ENCODE measurements around the gene TSPEAR. TPM values are rescaled to one million over a fixed set of nuclear protein-coding genes. Genes with fewer than 3 reads are reported as not detected.

The TSPEAR gene
- total RNA-seq, 2 donors from 2014 or later = not detected

DNA sequence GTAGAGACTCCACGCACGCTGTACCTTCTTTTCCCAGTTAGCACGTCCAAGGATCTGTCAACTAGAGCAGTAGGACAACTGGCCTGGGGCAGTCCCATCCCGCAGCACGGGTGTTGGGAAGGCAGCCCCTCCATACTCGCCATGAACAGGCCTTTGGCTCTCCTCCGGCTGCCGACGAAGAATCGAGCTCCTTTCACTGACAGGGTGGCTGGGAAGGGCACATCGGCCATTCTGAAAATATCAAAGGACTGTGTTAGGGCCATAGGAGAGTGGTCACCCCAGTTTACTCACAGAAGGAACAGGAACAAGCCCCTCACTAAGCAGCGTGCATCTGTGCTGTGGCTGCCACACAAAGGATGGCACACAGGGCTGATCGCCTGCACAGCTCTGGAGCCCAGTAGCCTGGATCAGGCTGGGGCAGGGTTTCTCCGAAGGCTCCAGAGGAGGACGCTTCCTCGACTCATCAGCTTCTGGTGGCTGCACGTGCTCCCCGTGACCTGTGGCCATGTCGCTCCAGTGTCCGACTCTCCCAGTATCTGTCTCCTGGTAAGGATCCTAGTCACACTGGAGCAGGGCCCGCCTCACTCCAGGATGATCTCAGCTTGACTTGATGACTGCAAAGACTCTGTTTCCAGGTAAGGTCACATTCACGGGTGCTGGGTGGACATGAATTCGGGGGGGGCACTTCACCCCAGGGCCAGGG is 180.3 kb downstream of the TSPEAR start:
- Histone ChIP-seq H3K4me1 (no peaks in the 10 kb centered on the region), H3K36me3 (no peaks in the 10 kb centered on the region), H3K9me3 (no peaks in the 10 kb centered on the region), H3K9ac (ENCODE audit: low read depth in 2 of 2, low read length in 2 of 2) (no peak overlapping the region), H3K27ac (no peak overlapping the region), H3K4me3 (no peak overlapping the region), H3K27me3 (no peaks in the 10 kb centered on the region)
- no peak for DNase-seq
- intact Hi-C loops (cut with DNase I) = no loop called here
- TF ChIP-seq, protein P1, sequence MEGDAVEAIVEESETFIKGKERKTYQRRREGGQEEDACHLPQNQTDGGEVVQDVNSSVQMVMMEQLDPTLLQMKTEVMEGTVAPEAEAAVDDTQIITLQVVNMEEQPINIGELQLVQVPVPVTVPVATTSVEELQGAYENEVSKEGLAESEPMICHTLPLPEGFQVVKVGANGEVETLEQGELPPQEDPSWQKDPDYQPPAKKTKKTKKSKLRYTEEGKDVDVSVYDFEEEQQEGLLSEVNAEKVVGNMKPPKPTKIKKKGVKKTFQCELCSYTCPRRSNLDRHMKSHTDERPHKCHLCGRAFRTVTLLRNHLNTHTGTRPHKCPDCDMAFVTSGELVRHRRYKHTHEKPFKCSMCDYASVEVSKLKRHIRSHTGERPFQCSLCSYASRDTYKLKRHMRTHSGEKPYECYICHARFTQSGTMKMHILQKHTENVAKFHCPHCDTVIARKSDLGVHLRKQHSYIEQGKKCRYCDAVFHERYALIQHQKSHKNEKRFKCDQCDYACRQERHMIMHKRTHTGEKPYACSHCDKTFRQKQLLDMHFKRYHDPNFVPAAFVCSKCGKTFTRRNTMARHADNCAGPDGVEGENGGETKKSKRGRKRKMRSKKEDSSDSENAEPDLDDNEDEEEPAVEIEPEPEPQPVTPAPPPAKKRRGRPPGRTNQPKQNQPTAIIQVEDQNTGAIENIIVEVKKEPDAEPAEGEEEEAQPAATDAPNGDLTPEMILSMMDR (IDR thresholded peaks at IDR 0.05) = no peak

DNA sequence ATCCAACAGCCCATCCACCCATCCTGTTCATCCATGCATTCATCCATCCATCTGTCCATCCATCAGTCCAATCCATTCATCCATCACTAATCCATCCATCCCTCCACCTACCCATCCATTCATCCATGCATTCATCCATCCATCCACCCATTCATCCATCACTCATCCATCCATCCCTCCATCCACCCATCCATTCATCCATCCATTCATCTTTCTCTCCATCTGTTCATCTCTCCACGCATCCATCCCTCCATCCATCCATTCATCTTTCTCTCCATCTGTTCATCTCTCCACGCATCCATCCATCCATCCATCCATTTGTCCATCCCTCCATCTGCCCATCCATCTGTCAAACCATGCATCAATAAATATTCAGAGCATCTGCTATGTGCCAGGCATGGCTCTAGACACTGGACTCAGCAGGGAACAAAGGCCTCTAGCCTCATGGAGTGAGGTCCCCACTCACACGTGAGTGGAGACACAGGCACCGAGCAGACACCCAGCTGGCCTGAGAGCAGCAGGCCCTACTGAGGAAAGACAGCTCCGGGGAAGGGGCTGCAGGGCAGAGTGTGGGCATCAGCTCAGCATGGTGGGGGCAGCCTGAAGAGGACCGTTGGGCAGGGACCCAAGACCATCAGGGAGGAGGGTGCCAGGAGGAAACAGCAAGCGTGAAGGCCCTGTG is 181.0 kb downstream of the TSPEAR start:
- no peak for DNase-seq
- Histone ChIP-seq H3K27ac (no peak overlapping the region), H3K4me1 (no peaks in the 10 kb centered on the region), H3K36me3 (no peaks in the 10 kb centered on the region), H3K9me3 (no peaks in the 10 kb centered on the region), H3K4me3 (no peak overlapping the region), H3K27me3 (no peaks in the 10 kb centered on the region), H3K9ac (ENCODE audit: low read depth in 2 of 2, low read length in 2 of 2) (no peak overlapping the region)
- TF ChIP-seq, protein P1 (IDR thresholded peaks at IDR 0.05) = no peak
- intact Hi-C loops (cut with DNase I) = no loop called here

DNA sequence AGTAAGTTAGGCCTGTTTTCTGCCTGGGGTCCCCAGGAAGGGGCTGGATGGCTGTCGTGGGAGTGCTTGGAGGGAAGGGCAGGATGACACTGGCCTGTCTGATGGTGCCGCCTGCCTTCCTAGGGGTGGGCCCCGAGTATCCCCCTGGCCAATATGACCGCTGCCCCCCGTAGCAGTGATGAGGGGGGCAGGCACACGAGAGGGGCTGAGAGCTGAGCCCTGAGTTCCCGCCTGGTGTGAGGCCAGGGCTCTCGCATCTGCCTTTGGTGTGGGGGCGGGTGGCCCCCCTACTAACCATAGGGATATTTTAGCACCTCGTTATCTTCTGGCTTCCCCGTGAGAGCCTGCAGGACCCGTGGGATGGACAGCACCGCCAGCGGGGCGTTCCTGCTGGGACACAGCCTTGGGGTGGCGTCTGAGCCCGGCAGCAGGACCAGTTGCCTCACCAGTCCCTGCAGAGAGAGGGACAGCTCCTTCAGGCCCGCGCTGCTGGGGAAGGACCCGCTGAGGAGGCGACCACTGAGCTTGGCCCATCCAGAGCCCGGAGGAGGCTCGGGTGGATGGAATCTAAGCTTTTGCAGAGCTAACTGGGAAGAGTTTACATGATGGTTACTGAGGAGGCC is 181.8 kb downstream of the TSPEAR start:
- Histone ChIP-seq H3K9ac (ENCODE audit: low read depth in 2 of 2, low read length in 2 of 2) (no peak overlapping the region), H3K4me3 (no peak overlapping the region), H3K4me1 (no peaks in the 10 kb centered on the region), H3K36me3 (no peaks in the 10 kb centered on the region), H3K27me3 (no peaks in the 10 kb centered on the region), H3K9me3 (no peaks in the 10 kb centered on the region), H3K27ac (no peak overlapping the region)
- no peak for DNase-seq
- TF ChIP-seq, protein P1 (IDR thresholded peaks at IDR 0.05) = no peak
- intact Hi-C loops (cut with DNase I) = no loop called here

DNA sequence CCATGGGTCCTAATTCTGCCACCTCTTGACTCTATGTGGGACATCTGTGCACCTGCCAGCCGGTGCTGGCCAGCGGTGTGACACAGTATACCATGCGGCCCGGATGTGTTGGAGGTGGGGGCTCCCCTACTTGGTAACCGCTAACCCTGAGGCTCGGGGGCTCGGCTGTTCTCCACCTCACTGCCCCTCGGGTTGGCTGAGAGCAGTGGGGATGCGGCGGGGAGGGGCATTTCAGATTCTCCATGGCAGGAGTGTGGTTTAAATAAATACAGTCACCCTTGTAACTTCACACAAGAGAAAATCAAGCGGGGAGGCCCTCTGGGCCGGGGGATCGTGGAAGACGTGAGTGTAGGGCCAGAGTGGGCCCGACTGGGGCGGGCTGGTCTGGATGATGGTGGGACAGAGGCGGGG is 182.4 kb downstream of the TSPEAR start:
- intact Hi-C loops (cut with DNase I) = no loop called here
- Histone ChIP-seq H3K27me3 (no peaks in the 10 kb centered on the region), H3K4me1 (no peaks in the 10 kb centered on the region), H3K9ac (ENCODE audit: low read depth in 2 of 2, low read length in 2 of 2) (no peak overlapping the region), H3K9me3 (no peaks in the 10 kb centered on the region), H3K36me3 (no peaks in the 10 kb centered on the region), H3K27ac (no peak overlapping the region), H3K4me3 (no peak overlapping the region)
- DNase-seq = no peak
- TF ChIP-seq, protein P1 (IDR thresholded peaks at IDR 0.05) = no peak

DNA sequence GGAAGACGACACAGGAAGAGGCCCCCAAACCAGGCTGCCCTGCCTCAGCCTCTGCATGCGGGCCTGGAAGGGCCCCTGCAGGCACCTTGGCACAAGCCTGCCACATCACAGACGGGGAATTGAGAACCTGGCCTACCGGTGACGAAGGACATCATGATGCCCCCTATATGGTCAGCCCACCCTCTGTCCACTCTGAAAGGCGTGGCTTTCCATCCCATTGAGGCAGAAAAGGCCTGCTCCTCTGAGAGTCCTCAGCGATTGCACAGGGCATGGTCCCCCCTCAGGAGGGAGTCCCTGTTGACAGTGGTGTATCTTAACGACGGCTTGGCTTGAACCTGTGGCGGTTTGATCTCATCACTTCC is 182.8 kb downstream of the TSPEAR start:
- Histone ChIP-seq H3K36me3 (no peaks in the 10 kb centered on the region), H3K4me1 (no peaks in the 10 kb centered on the region), H3K9ac (ENCODE audit: low read depth in 2 of 2, low read length in 2 of 2) (no peak overlapping the region), H3K27ac (no peak overlapping the region), H3K27me3 (no peaks in the 10 kb centered on the region), H3K9me3 (no peaks in the 10 kb centered on the region), H3K4me3 (no peak overlapping the region)
- DNase-seq = no peak
- TF ChIP-seq, protein P1 (IDR thresholded peaks at IDR 0.05) = no peak
- intact Hi-C loops (cut with DNase I) = no loop called here
